DND-41 (cell line): Measurements from ENCODE around the gene PRRG3.

Experiments
- ATAC-seq: fragments of 200-7000 bp; cut with Tn5 transposase; 3 replicates; pipeline ENCODE4 v1.9.1; 2021; ENCODE audit warnings: low read depth; ENCODE audit not compliant: insufficient read depth
- DNase-seq: peaks from one replicate; pipeline ENCODE4 v3.0.0-alpha.2; 2020
- H2AFZ ChIP-seq: 2 replicates; pipeline ENCODE4 v1.6.0; 2012; ENCODE audit warnings: low read depth, low read length
- H3K27ac ChIP-seq: 2 replicates; pipeline ENCODE4 v1.5.1; 2012; ENCODE audit warnings: low read length, inconsistent platforms
- H3K27me3 ChIP-seq: fragments of 200-600 bp; sonication (generic); 2 replicates; pipeline ENCODE4 v1.6.0; 2012; ENCODE audit warnings: low read length, mild to moderate bottlenecking, inconsistent platforms; ENCODE audit not compliant: insufficient read depth, poor library complexity
- H3K36me3 ChIP-seq: 2 replicates; pipeline ENCODE4 v1.5.1; 2012; ENCODE audit warnings: low read length, inconsistent platforms; ENCODE audit not compliant: insufficient read depth
- H3K4me1 ChIP-seq: 2 replicates; pipeline ENCODE4 v1.5.1; 2012; ENCODE audit warnings: mild to moderate bottlenecking, low read length; ENCODE audit not compliant: insufficient read depth
- H3K4me2 ChIP-seq: 2 replicates; pipeline ENCODE4 v1.6.0; 2012; ENCODE audit warnings: mild to moderate bottlenecking, moderate library complexity, low read length, inconsistent platforms; ENCODE audit not compliant: insufficient read depth
- H3K4me3 ChIP-seq, 2 experiments: fragments of 200-600 bp in 1 of 2; shearing (Covaris generic) in 1 of 2; 2 replicates each; pipeline ENCODE4 v1.5.1; 2012 to 2016; ENCODE audit warnings: inconsistent platforms in 2 of 2, low read length in 2 of 2, mild to moderate bottlenecking in 2 of 2, low read depth in 1 of 2, moderate library complexity in 1 of 2
- H3K79me2 ChIP-seq: 2 replicates; pipeline ENCODE4 v1.6.0; 2012; ENCODE audit warnings: low read length, inconsistent platforms; ENCODE audit not compliant: insufficient read depth
- H3K9ac ChIP-seq: 2 replicates; pipeline ENCODE4 v1.6.0; 2012; ENCODE audit warnings: low read depth, mild to moderate bottlenecking, inconsistent platforms, low read length, moderate library complexity
- H3K9me3 ChIP-seq: 2 replicates; pipeline ENCODE4 v1.5.1; 2012; ENCODE audit warnings: low read length, moderate library complexity, mild to moderate bottlenecking, inconsistent platforms; ENCODE audit not compliant: insufficient read depth, severe bottlenecking
- H4K20me1 ChIP-seq: 2 replicates; pipeline ENCODE4 v1.6.0; 2012; ENCODE audit warnings: low read length; ENCODE audit not compliant: insufficient read depth
- EZH2 ChIP-seq: IDR thresholded peaks from 3 replicates; pipeline ENCODE4 v1.6.1; 2012; ENCODE audit warnings: borderline replicate concordance, low read depth, mild to moderate bottlenecking, moderate library complexity, low read length, inconsistent platforms; ENCODE audit not compliant: severe bottlenecking
- TF ChIP-seq, protein P1 (sequence below): IDR thresholded peaks from 2 replicates; pipeline ENCODE4 v1.5.1; 2012; ENCODE audit warnings: borderline replicate concordance, low read length, moderate library complexity, mild to moderate bottlenecking; ENCODE audit not compliant: poor library complexity, severe bottlenecking; ENCODE audit errors: extremely low read depth

PRRG3 gene

GRCh38 chrX:151694661-151695582, at the start of gene PRRG3:
TSS of gene PRRG3 (plus strand) at chrX:151695458. CDS start at chrX:151698815, 3,357 bp downstream.
- Histone ChIP-seq H3K4me1 (no peaks in the 10 kb centered on the region), H3K4me3 (no peak within 1 kb of the TSS), H2AFZ (no peak within 1 kb of the TSS), H3K79me2 (no peaks in the 10 kb centered on the region), H3K9me3 (no peaks in the 10 kb centered on the region), H3K9ac (no peak within 1 kb of the TSS), H3K4me2 (no peak within 1 kb of the TSS), H4K20me1 (no peaks in the 10 kb centered on the region), H3K27ac (no peak within 1 kb of the TSS), H3K36me3 (no peaks in the 10 kb centered on the region), H3K27me3 (no peaks in the 10 kb centered on the region)
- TF ChIP-seq, protein P1, sequence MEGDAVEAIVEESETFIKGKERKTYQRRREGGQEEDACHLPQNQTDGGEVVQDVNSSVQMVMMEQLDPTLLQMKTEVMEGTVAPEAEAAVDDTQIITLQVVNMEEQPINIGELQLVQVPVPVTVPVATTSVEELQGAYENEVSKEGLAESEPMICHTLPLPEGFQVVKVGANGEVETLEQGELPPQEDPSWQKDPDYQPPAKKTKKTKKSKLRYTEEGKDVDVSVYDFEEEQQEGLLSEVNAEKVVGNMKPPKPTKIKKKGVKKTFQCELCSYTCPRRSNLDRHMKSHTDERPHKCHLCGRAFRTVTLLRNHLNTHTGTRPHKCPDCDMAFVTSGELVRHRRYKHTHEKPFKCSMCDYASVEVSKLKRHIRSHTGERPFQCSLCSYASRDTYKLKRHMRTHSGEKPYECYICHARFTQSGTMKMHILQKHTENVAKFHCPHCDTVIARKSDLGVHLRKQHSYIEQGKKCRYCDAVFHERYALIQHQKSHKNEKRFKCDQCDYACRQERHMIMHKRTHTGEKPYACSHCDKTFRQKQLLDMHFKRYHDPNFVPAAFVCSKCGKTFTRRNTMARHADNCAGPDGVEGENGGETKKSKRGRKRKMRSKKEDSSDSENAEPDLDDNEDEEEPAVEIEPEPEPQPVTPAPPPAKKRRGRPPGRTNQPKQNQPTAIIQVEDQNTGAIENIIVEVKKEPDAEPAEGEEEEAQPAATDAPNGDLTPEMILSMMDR, result no peak
- no peak for TF ChIP-seq EZH2
- no peak for DNase-seq
- ATAC-seq, result no peak

DNA sequence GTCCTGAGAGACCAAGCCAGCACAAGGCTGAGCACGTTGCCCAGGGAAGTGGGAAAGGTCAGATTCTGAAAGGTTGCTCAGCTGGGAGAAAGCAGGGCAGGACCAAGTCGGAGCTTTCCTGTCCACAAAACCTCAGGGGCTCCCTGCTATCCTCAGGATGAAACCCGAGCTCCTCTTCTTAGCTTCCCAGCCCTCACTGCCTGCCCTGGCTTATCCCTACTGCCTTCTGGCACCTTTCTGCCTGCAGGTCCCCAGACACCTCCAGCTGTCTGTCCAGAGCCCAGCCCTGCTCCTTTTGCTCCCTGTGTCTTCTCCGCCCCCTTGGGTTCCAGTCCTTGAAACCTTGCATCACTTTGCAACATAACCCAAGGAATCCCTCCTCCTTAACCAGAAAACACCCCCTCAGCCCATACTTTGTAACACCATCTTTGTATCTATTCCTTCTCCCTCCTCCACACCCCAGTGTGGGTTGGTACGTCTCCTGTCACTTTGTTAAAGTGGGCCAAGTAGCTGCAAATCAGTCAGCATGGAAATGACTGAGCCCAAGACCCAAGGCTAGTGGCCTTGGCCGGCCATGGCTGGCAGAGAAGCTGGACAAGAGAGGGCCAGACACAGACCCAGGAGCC, 20.0 kb upstream of the PRRG3 start:
- Histone ChIP-seq H3K4me1 (no peaks in the 10 kb centered on the region), H4K20me1 (no peaks in the 10 kb centered on the region), H3K27ac (no peak overlapping the region), H3K27me3 (no peaks in the 10 kb centered on the region), H3K36me3 (no peaks in the 10 kb centered on the region), H3K9ac (no peak overlapping the region), H3K4me2 (no peak overlapping the region), H3K79me2 (no peaks in the 10 kb centered on the region), H3K9me3 (no peaks in the 10 kb centered on the region), H2AFZ (no peak overlapping the region), H3K4me3 (no peak overlapping the region)
- no peak for TF ChIP-seq EZH2
- TF ChIP-seq, protein P1, result no peak
- DNase-seq, result no peak
- no peak for ATAC-seq

- ATAC-seq (no peak), DNase-seq (no peak)
- Histone ChIP-seq H3K27ac (no peak overlapping the region), H3K9ac (no peak overlapping the region), H4K20me1 (no peaks in the 10 kb centered on the region), H3K9me3 (no peaks in the 10 kb centered on the region), H3K36me3 (no peaks in the 10 kb centered on the region), H3K4me1 (no peaks in the 10 kb centered on the region), H3K4me3 (no peak overlapping the region), H3K27me3 (no peaks in the 10 kb centered on the region), H3K79me2 (no peaks in the 10 kb centered on the region), H3K4me2 (no peak overlapping the region), H2AFZ (no peak overlapping the region)
- TF ChIP-seq, protein P1, result no peak
- TF ChIP-seq EZH2, result no peak
These were observed 19.1 kb upstream of the PRRG3 start for GRCh38 chrX:151676196-151676595.
